Stimulated activated CD4-positive, alpha-beta T cell treated with anti-CD3 and anti-CD28 coated beads, Interleukin-15, amount 100 ng/mL, for 1 hour (primary cell): ENCODE results near the gene HECTD2.
"Not testable (repeated sequence)": the region's sequence is repeated elsewhere in the genome, so short reads cannot be mapped to it uniquely, and the experiment has no call there.

Experiments used
- DNase-seq, 2 donors: peaks; one replicate each; pipeline ENCODE4 v3.0.0-alpha.2; 2020; ENCODE audit warnings: low read depth in 1 of 2, low spot score in 1 of 2

HECTD2 gene

DNA sequence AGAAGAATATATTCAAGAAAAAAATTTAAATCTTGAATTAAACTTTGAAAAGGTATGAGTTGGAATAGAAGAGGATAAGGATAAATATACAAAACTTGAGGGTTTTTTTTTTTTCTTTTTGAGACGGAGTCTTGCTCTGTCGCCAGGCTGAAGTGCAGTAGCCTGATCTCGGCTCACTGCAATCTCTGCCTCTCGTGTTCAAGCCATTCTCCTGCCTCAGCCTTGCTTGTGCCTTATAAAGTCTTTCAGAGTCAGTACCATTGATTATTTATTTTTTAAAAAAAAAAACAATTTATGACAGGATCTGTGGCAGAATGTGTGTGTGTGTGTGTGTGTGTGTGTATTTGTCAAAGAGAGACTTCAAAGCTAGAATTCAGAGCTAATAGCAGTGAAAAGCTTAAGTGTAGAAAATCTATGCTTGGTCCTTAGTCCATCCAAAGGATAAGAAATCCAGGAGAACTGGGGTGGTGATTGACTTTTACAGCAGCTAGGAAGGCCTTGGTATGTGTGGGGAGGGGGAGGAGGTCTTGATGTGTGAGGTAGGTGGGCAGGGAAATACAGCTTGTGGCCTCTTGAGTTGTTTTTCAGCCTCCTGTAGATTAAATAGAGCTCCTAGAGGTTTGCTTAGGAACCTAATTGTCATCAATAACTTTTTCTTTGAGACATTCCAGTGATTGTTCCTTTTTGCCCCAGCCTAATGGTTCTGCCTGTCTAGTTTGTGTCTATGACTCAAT, 2.4 kb downstream of the HECTD2 start:
- DNase-seq: no peak

GRCh38 chr10:91415816-91416215, 5.7 kb downstream of the HECTD2 start:
- no peak for DNase-seq

DNA sequence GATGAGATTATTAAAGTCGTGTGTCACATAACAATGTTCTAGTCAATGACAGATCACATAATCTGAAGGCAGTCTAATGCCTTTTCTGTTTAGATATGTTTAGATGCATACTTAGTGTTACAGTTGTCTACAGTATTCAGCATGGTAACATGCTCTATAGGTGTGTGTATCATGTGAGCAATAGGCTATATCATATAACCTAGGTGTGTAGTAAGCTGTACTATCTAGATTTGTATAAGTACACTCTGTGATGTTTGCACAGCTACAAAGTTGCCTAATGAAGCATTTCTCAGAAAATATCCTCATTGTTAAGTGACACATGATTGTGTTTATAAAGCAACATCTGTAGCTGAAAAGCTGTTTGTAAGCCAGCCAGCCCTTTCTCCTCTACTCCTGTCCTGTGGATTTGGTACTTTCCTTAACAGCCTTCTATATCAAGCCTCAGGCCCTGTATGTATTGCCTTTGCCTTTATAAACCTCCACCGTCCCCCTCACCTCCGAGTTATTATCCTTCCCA, 6.3 kb downstream of the HECTD2 start:
- DNase-seq: no peak

DNA sequence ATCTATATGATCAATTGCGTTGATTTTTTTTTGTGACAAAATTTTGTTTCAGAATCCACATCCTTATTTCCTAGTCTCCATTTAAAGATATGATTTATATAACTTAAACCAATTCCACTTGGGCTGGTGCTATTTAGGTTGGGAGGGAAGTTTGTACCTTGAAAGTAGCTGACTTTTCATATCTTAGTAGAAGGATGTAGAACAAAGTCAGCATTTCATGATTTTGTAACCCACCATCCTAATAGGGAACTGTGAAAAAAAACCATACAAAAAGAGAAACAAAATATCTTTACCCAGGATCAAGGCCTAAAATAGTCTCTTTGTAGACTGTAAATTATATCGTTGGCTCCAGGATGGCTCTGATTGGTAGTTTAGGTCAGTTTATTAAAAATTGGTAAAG, 8.3 kb downstream of the HECTD2 start:
- DNase-seq: no peak

- no peak for DNase-seq
Measured at GRCh38 chr10:91420868-91421267, 10.7 kb downstream of the HECTD2 start.

GRCh38 chr10:91422915-91423314, 12.8 kb downstream of the HECTD2 start:
- DNase-seq: no peak

GRCh38 chr10:91424016-91424415, 13.9 kb downstream of the HECTD2 start:
- no peak for DNase-seq

DNA sequence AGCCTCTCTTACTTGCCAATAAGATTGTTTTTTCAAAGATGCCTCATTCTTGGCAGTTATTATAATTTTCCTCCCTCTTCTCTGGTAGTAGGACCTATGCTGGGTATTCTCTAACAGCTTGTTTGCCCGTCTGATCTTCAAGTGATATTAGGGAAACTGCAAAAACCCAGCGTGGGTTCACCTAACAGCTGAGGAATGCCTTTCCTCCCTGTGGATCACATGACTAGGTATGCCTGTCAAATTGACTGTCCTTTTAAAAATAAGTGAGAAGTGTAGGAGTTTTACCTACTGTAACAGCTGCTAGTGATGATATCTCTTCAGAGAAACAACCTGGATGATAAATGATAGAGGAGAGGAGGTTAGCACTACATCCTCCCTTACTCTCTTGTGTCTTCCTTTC, 22.0 kb downstream of the HECTD2 start:
- DNase-seq: no peak

DNA sequence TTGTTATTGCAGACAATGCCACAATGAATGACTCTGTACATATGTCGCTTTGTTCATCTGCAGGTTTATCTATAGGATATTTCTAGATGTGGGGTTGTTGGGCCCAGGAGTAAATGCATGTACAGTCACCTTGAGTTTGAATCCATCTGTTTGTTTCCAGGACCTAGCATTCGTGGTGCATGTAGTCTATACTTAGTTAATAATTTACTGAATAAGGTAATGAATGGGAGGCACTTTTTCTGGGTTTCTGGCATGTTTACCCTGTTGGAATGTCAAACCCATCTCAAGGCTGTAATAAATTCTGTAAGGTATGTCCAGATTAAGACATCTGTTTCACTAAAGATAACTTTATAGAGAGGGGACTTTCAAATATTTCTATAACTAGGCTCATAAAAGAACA, 23.5 kb downstream of the HECTD2 start:
- DNase-seq: no peak

DNA sequence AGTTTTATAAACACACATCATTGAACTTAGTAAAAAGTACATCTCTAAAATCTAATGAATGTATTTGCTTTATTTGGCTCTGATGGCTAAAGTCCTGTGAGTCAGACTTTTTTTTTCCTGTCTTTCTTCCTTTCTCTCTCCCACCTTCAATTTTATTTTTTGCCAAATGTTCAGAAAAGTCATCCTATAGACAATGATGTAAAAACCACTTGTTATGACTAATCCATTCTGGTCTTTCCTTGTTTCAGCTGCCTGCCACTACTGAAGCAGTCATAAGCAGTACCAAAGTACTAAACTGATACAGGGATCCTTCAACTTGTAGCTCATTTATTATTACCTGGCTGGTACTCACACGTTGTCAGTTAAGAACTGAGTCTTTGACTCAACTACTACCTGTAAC, 23.9 kb downstream of the HECTD2 start:
- no peak for DNase-seq

- DNase-seq: no peak
Measured at GRCh38 chr10:91435241-91435640, 25.1 kb downstream of the HECTD2 start.

- not testable (repeated sequence) for DNase-seq
Measured at GRCh38 chr10:91438228-91438627, 28.1 kb downstream of the HECTD2 start.

DNA sequence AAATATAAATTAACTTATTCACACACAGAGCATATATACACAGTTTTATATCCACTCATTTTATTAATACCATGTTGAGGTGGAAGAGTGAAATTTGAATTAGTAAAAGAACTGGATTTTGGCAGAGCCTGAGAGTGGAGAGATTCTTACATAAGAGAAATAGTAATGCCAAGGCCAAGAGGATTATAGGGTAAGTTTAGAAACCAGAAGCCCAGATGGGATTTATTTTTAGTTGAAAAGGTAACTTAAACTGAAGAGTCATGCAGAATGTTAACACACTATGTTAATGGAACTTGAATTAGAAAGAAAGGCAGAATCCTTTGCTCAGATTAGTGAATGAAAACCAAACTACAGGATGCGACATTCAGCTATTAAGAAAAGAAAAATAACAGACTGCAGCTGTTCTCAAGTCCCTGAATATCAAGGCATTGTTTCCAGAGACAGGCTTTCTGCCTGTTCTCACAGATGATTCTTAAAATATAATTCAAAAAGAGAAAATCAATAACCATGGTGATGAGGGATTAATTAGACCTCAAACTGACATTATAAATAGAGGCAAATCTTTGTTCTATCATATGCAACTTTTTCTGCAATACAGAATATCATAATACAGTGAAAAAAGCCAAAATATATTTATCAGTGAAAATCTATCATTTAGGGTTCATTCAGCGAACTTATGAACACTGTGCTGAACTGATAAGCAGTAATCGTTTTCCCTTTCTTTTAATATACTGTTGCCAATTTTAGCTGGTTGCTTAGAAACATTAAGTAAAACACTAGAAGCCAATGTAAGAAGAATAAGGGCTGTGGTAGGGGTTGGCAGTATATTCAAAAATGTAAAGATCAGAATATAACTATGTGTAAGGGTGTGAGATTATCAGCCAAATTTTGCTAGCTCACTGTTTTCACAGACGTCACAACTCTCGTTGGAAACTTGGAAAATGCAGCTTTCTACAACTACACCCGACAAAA, 34.4 kb downstream of the HECTD2 start:
- no peak for DNase-seq

- no peak for DNase-seq
Measured at GRCh38 chr10:91452063-91452462, 41.9 kb downstream of the HECTD2 start.

DNA sequence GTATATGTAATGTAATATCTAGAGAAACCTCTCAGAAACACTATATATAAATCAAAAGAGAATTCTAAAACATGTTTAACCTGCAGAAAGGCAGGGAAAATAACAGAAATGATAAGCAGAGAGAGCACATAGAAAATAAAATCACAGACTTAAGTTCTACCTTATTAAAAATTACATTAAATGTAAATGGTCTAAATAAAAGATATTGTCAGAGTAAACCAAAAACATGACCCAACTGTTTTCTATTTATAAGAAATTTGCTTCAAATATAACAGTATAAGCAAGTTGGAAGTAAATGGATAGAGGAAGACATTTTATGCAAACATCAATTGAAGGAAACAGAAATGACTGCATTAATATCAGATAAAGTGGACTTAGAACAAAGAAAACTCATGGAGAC, 43.4 kb downstream of the HECTD2 start:
- DNase-seq: no peak

GRCh38 chr10:91455135-91455534, 45.0 kb downstream of the HECTD2 start:
- DNase-seq: not testable (repeated sequence)

- DNase-seq: no peak
Measured at GRCh38 chr10:91460681-91461080, 50.5 kb downstream of the HECTD2 start.

- DNase-seq: no peak
Measured at GRCh38 chr10:91462423-91462822, 52.3 kb downstream of the HECTD2 start.

GRCh38 chr10:91464500-91464899, 54.4 kb downstream of the HECTD2 start:
- no peak for DNase-seq

GRCh38 chr10:91465261-91465660, 55.1 kb downstream of the HECTD2 start:
- no peak for DNase-seq

- no peak for DNase-seq
Measured at GRCh38 chr10:91467114-91467513, 57.0 kb downstream of the HECTD2 start.

DNA sequence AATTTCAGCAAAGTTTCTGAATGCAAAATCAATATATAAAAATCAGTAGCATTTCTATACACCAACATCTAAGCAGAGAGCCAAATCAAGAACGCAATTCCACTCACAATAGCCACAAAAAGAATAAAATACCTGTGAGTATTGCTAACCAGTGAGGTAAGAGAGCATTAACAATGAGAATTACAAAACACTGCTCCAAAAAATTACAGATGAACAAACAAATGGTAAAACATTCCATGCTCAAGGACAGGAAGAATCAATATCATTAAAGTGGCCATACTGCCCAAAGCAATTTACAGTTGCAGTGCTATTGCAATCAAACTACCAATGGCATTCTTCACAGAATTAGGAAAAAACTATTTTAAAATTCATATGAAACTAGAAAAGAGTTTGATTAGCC, 61.5 kb downstream of the HECTD2 start:
- no peak for DNase-seq
